Stimulated activated effector memory CD8-positive, alpha-beta T cell treated with anti-CD3 and anti-CD28 coated beads, Interleukin-12 subunit alpha, Interleukin-12 subunit beta, amount 100 ng/mL, for 72 hours (primary cell): ENCODE data around the gene BCKDHA.

Experiments used
- ATAC-seq: fragments of 150-1000 bp; cut with Tn5 transposase; 2 replicates; pipeline ENCODE4 v1.10.0; 2021
- DNase-seq, 2 donors: peaks; one replicate each; pipeline ENCODE4 v3.0.0; 2021 to 2022; ENCODE audit warnings: low spot score in 2 of 2
- H3K27ac Mint-ChIP-seq: one replicate; pipeline ENCODE4 v1.8.0; 2022; ENCODE audit warnings: mild to moderate bottlenecking, mixed read lengths
- H3K36me3 Mint-ChIP-seq: one replicate; pipeline ENCODE4 v1.8.0; 2022; ENCODE audit warnings: mild to moderate bottlenecking, mixed read lengths
- H3K4me1 Mint-ChIP-seq: one replicate; pipeline ENCODE4 v1.8.0; 2022; ENCODE audit warnings: mixed read lengths
- H3K4me3 Mint-ChIP-seq: one replicate; pipeline ENCODE4 v1.8.0; 2022; ENCODE audit warnings: mild to moderate bottlenecking, mixed read lengths
- H3K9me3 Mint-ChIP-seq: one replicate; pipeline ENCODE4 v1.8.0; 2022; ENCODE audit warnings: mixed read lengths

The BCKDHA gene

DNA sequence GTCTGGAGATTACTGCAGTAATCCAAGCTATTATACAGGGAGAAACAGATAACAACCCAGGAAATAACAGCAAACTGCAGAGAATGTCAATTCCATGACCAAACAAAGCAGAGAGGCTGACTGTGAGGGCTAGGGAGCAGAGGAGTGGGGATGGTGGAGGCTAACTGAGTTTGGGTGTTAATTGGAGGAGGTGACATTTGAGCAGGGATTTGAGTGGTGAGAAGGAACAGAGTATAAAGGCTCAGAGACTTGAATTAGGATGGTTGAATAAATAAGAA lies 39.0 kb downstream of the BCKDHA start:
- Mint-ChIP-seq H3K36me3 (peaks cover 51% of the 10 kb centered on the region), H3K9me3 (no peaks in the 10 kb centered on the region), H3K4me1 (peaks cover 14% of the 10 kb centered on the region), H3K27ac (no peak overlapping the region), H3K4me3 (no peak overlapping the region)
- DNase-seq (no peak), ATAC-seq (no peak)

DNA sequence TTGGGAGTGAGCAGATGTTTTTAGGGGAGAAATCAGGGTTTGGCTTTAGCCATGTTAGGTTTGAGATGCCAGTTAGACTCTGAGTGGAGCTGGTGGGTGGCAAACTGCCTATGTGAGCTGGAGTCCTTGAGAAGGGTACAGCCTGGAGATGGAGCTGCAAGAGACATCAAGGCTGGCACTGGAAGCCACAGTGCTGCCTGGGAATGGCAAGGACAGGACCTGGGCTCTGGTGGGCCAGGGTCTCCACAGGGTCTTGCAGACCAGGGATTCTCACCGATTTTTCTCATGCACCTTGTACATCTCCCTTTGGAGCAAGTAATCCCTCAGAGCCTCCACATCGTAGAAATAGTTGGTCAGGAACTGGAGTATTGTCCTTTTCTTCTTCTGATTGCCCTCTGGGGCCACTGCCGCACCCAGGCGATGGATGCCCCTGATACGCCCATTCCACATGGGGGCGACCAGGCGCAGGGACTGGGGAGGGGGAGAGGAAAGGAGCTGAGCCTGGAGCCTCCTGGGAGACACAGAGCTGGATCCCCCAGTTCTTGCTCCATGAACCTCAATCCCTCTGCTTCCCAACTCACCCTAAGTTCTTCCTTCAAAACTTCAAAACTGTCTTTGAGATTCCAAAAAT lies 40.4 kb downstream of the BCKDHA start:
- H3K9me3 Mint-ChIP-seq: no peaks in the 10 kb centered on the region
- ATAC-seq: no peak
- H3K4me1 Mint-ChIP-seq: peaks cover 6% of the 10 kb centered on the region
- no peak overlapping the region for H3K4me3 Mint-ChIP-seq
- peaks cover 36% of the 10 kb centered on the region for H3K36me3 Mint-ChIP-seq
- no peak for DNase-seq
- no peak overlapping the region for H3K27ac Mint-ChIP-seq

- no peak within 1 kb of the TSS for H3K4me3 Mint-ChIP-seq
- H3K9me3 Mint-ChIP-seq: no peaks in the 10 kb centered on the region
- peak; percentile 76 to 95 for DNase-seq
- H3K36me3 Mint-ChIP-seq: peaks cover 20% of the 10 kb centered on the region
- H3K4me1 Mint-ChIP-seq: peaks cover 6% of the 10 kb centered on the region
- peak; percentile 96 for ATAC-seq
- H3K27ac Mint-ChIP-seq: no peak within 1 kb of the TSS
Measured at GRCh38 chr19:41439441-41440222, 42.0 kb downstream of the BCKDHA start, which contains the start of gene DMAC2. DMAC2 (minus strand) TSS chr19:41439912; CDS start chr19:41439899, 13 bp downstream.

- Mint-ChIP-seq H3K4me3 (no peak overlapping the region), H3K36me3 (peaks cover 16% of the 10 kb centered on the region), H3K4me1 (peaks cover 6% of the 10 kb centered on the region), H3K27ac (no peak overlapping the region), H3K9me3 (no peaks in the 10 kb centered on the region)
- ATAC-seq (no peak), DNase-seq (no peak)
Measured at GRCh38 chr19:41441321-41441945, 43.8 kb downstream of the BCKDHA start.

DNA sequence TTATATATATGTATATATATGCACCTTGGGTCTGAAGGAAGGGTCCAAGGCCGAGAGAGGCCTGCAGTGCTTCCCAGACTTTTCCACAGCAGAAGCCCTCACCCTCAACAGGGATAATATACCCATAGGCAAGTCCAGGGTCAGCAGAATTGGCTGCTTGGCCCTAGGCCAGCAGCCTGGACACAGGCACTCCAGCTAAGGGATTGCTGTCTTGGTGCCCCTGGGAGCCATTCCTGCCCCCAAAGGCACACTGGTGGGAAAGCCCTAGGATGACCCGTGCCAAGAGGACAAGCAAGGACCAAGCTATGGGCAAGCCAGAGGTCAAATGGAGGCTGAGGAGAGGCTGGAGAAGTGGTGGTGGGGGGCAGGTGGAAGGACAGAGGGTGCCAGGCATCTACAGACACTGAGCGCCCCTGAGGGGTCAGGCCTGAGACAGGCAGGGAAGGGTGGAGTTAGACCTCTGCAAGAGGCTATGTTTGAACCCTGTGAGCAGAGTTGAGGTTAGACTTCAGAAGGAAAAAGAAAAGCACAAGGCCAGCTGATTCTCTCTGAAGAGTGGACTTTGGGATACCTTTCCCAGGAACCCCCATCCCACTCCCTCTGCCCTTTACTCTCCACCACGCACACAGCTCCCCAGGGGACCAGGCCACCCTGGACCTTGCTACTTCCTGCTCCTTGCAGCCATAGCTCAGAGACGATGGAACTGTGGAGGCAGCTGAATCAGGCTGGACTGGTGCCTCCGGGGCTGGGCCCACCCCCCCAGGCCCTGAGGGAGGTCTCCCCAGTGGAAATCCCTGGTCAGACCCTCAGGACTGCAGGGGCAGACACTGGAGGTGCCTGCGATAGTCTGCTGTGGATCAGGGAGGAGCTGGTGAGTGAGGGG lies 45.1 kb downstream of the BCKDHA start, which contains the start of gene ERICH4:
TSS of gene ERICH4 (plus strand) at position 684 of the 883 bp plus-strand sequence. CDS start at position 698, 14 bp downstream.
- Mint-ChIP-seq H3K36me3 (peaks cover 3% of the 10 kb centered on the region), H3K9me3 (no peaks in the 10 kb centered on the region), H3K4me1 (peaks cover 3% of the 10 kb centered on the region), H3K27ac (peak within 1 kb of the TSS; percentile 23), H3K4me3 (no peak within 1 kb of the TSS)
- DNase-seq (no peak), ATAC-seq (no peak)

- H3K4me3 Mint-ChIP-seq: no peak overlapping the region
- no peaks in the 10 kb centered on the region for H3K9me3 Mint-ChIP-seq
- ATAC-seq (no peak), DNase-seq (no peak)
- H3K36me3 Mint-ChIP-seq: no peaks in the 10 kb centered on the region
- no peaks in the 10 kb centered on the region for H3K4me1 Mint-ChIP-seq
- no peak overlapping the region for H3K27ac Mint-ChIP-seq
Measured at GRCh38 chr19:41443813-41444455, 46.3 kb downstream of the BCKDHA start.

- ATAC-seq (no peak), DNase-seq (no peak)
- H3K4me1 Mint-ChIP-seq: peaks cover 10% of the 10 kb centered on the region
- no peaks in the 10 kb centered on the region for H3K9me3 Mint-ChIP-seq
- H3K36me3 Mint-ChIP-seq: peaks cover 5% of the 10 kb centered on the region
- no peak overlapping the region for H3K4me3 Mint-ChIP-seq
- no peak overlapping the region for H3K27ac Mint-ChIP-seq
Measured at GRCh38 chr19:41445575-41445974, 48.0 kb downstream of the BCKDHA start.

DNA sequence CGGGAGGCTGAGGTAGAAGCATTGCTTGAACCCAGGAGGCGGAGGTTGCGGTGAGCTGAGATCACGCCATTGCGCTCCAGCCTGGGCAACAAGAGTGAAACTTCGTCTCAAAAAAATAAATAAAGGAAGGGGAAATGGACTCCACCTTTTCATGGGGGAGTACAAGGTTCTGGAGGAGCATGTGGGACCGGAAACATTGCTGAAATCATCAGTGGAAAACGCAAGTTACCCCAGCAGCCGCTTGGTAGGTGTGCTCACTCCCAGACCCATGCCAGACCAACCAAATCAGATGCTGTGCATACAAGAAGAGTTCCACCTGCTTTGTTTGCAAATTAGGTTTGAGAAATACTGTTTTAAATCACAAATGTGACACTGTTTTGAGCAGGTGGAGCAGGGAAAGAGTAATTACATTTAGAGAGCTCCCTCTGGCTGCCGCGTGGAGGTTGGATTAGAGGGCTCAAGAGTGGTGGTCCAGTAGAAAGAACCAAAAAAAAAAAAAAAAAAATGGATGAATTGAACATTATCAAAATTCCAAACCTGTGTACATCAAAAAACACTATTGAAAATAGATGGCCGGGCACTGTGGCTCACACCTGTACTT lies 50.2 kb downstream of the BCKDHA start:
- no peak for ATAC-seq
- H3K4me3 Mint-ChIP-seq: no peak overlapping the region
- no peaks in the 10 kb centered on the region for H3K9me3 Mint-ChIP-seq
- H3K36me3 Mint-ChIP-seq: peaks cover 5% of the 10 kb centered on the region
- H3K27ac Mint-ChIP-seq: no peak overlapping the region
- DNase-seq: no peak
- peaks cover 10% of the 10 kb centered on the region for H3K4me1 Mint-ChIP-seq

GRCh38 chr19:41449079-41449864 lies 51.7 kb downstream of the BCKDHA start:
- DNase-seq (peak; percentile 76 to 89), ATAC-seq (peak; percentile 87)
- no peaks in the 10 kb centered on the region for H3K9me3 Mint-ChIP-seq
- peak overlapping the region; percentile 69 for H3K4me3 Mint-ChIP-seq
- H3K4me1 Mint-ChIP-seq: peaks cover 10% of the 10 kb centered on the region
- H3K36me3 Mint-ChIP-seq: peaks cover 5% of the 10 kb centered on the region
- peak overlapping the region; percentile 68 for H3K27ac Mint-ChIP-seq

DNA sequence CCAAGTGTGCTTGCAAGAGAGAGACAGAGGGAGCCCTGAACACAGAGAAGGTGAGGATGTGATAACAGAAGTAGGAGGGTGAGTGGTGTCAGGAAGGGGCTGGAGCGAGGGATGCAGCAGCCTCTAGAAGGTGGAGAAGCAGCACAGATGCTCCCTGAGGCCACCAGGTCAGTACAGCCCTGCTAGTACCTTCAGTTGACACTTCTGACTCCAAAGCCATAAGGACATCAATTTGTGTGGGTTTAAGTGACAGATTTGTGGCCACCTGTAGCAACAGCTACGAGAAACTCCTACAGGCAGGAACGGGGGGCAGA lies 52.2 kb downstream of the BCKDHA start:
- ATAC-seq (peak; percentile 42), DNase-seq (no peak)
- Mint-ChIP-seq H3K36me3 (peaks cover 5% of the 10 kb centered on the region), H3K4me3 (peak overlapping the region; percentile 69), H3K27ac (peak overlapping the region; percentile 68), H3K9me3 (no peaks in the 10 kb centered on the region), H3K4me1 (peaks cover 10% of the 10 kb centered on the region)

- Mint-ChIP-seq H3K36me3 (peaks cover 5% of the 10 kb centered on the region), H3K9me3 (no peaks in the 10 kb centered on the region), H3K27ac (peak overlapping the region; percentile 54), H3K4me1 (peaks cover 22% of the 10 kb centered on the region), H3K4me3 (no peak overlapping the region)
- no peak for ATAC-seq
- DNase-seq: no peak
Measured at GRCh38 chr19:41452584-41453275, 55.1 kb downstream of the BCKDHA start.

DNA sequence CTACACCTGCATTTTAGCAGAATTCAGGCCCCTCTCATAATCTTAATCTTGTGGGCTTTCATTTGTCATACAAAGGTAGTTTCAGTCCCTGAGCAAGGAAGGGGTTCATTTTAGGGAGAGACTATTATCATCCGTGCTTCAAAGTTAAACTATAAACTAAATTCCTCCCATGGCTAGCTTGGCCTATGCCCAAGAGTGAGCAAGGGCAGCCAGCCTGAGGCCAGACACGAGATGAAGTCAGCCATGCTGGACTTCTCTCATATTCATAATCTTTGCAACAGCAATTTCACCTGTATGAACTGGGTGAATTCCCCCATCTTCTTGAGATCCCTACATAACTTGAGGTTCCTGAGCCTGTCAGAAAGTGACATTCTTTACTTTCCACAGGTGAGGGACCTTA lies 58.3 kb downstream of the BCKDHA start:
- DNase-seq (no peak), ATAC-seq (no peak)
- Mint-ChIP-seq H3K27ac (no peak overlapping the region), H3K9me3 (no peaks in the 10 kb centered on the region), H3K36me3 (no peaks in the 10 kb centered on the region), H3K4me3 (no peak overlapping the region), H3K4me1 (peaks cover 17% of the 10 kb centered on the region)

DNA sequence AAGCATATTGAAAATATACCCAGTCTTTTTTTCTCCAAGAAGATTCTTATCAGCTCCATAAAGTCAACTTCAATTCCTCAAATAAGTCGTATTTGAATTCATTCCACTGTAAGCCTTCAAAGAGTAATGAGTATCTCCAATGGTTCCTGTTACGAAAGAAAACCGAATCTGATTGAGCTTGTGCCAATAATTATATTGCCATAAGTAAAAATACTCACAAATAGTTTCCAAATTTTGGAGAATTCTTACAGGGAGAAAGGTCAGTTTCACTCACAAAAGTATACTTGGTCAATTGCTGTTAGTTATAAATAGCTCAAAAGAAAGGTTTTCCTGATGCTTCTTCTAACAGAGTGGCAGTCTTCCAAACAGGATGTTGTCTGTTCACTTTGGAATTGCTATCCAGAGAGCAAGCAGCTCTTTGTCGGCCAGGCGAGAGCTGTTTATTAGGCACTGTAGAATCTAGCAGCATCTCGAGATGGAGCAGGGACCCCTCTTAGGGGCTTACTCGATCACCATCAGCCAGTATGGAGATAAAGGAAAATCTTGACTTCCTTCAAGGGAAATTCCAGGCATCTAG lies 58.8 kb downstream of the BCKDHA start:
- no peaks in the 10 kb centered on the region for H3K9me3 Mint-ChIP-seq
- peaks cover 17% of the 10 kb centered on the region for H3K4me1 Mint-ChIP-seq
- no peak for DNase-seq
- H3K27ac Mint-ChIP-seq: no peak overlapping the region
- H3K36me3 Mint-ChIP-seq: no peaks in the 10 kb centered on the region
- no peak for ATAC-seq
- H3K4me3 Mint-ChIP-seq: no peak overlapping the region
